Measurements from ENCODE around the gene ADAM22.

- TF ChIP-seq, protein P1, sequence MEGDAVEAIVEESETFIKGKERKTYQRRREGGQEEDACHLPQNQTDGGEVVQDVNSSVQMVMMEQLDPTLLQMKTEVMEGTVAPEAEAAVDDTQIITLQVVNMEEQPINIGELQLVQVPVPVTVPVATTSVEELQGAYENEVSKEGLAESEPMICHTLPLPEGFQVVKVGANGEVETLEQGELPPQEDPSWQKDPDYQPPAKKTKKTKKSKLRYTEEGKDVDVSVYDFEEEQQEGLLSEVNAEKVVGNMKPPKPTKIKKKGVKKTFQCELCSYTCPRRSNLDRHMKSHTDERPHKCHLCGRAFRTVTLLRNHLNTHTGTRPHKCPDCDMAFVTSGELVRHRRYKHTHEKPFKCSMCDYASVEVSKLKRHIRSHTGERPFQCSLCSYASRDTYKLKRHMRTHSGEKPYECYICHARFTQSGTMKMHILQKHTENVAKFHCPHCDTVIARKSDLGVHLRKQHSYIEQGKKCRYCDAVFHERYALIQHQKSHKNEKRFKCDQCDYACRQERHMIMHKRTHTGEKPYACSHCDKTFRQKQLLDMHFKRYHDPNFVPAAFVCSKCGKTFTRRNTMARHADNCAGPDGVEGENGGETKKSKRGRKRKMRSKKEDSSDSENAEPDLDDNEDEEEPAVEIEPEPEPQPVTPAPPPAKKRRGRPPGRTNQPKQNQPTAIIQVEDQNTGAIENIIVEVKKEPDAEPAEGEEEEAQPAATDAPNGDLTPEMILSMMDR (IDR thresholded peaks at IDR 0.05): no peak
- no peak for TF ChIP-seq EZH2 (IDR thresholded peaks at IDR 0.05; ENCODE audit: borderline replicate concordance, insufficient read depth, low read depth, low read length, poor library complexity, severe bottlenecking)
Observed at GRCh38 chr7:88009651-88010050, 75.6 kb downstream of the ADAM22 start.
